ENCODE data around the gene FRMD1. TPM values are rescaled to one million over a fixed set of nuclear protein-coding genes. Genes with fewer than 3 reads are reported as not detected.

The FRMD1 gene
- total and polyA plus RNA-seq, 2 experiments from 2014 or later: 0.07 TPM; not detected in 1

GRCh38 chr6:168095171-168095691 lies 16.2 kb upstream of the FRMD1 start:
- WGBS (ENCODE audit: low lambda C conversion rate, missing lambda C conversion rate): 94% methylated on average over 14 of the region's 17 CpGs
- H2AFZ ChIP-seq: no peak overlapping the region

GRCh38 chr6:168093634-168094033 lies 14.6 kb upstream of the FRMD1 start:
- no peak for TF ChIP-seq EZH2 (IDR thresholded peaks at IDR 0.05; ENCODE audit: borderline replicate concordance)
- TF ChIP-seq EZH2phosphoT487 (IDR thresholded peaks at IDR 0.05; ENCODE audit: low read depth, severe bottlenecking, unreplicated experiment): no peak
- no peak for TF ChIP-seq CTCF (IDR thresholded peaks at IDR 0.05; ENCODE audit: poor library complexity)
- DNase-seq (ENCODE audit: low spot score): no peak
- 93% methylated on average over 11 of the region's 11 CpGs for WGBS (ENCODE audit: low lambda C conversion rate, missing lambda C conversion rate)
- Histone ChIP-seq H3K4me2 (no peak overlapping the region), H3K9me3 (ENCODE audit: low read depth) (no peaks in the 10 kb centered on the region), H3K79me2 (no peaks in the 10 kb centered on the region), H3K27me3 (no peaks in the 10 kb centered on the region), H3K4me1 (ENCODE audit: insufficient read depth) (peaks cover 8% of the 10 kb centered on the region), H3K27ac (no peak overlapping the region), H3K9me2 (replicated peaks; ENCODE audit: insufficient read depth) (no peaks in the 10 kb centered on the region), H3K36me3 (replicated peaks; ENCODE audit: insufficient read depth, low read depth) (no peaks in the 10 kb centered on the region), H3K4me3 (no peak overlapping the region), H4K20me1 (ENCODE audit: insufficient read depth, poor library complexity, severe bottlenecking) (no peaks in the 10 kb centered on the region), H2AFZ (no peak overlapping the region)

More at GRCh38 chr6:168095171-168095691, 16.2 kb upstream of the FRMD1 start:
- Histone ChIP-seq H3K9me3 (ENCODE audit: low read depth) (no peaks in the 10 kb centered on the region), H3K4me3 (no peak overlapping the region), H3K36me3 (replicated peaks; ENCODE audit: insufficient read depth, low read depth) (no peaks in the 10 kb centered on the region), H3K4me1 (ENCODE audit: insufficient read depth) (no peaks in the 10 kb centered on the region), H3K27me3 (no peaks in the 10 kb centered on the region), H4K20me1 (ENCODE audit: insufficient read depth, poor library complexity, severe bottlenecking) (no peaks in the 10 kb centered on the region), H3K27ac (no peak overlapping the region), H3K4me2 (no peak overlapping the region), H3K9me2 (replicated peaks; ENCODE audit: insufficient read depth) (no peaks in the 10 kb centered on the region), H3K79me2 (no peaks in the 10 kb centered on the region)
- DNase-seq (ENCODE audit: low spot score): no peak
- no peak for TF ChIP-seq CTCF (IDR thresholded peaks at IDR 0.05; ENCODE audit: poor library complexity)
- no peak for TF ChIP-seq EZH2phosphoT487 (IDR thresholded peaks at IDR 0.05; ENCODE audit: low read depth, severe bottlenecking, unreplicated experiment)
- TF ChIP-seq EZH2 (IDR thresholded peaks at IDR 0.05; ENCODE audit: borderline replicate concordance): no peak

DNA sequence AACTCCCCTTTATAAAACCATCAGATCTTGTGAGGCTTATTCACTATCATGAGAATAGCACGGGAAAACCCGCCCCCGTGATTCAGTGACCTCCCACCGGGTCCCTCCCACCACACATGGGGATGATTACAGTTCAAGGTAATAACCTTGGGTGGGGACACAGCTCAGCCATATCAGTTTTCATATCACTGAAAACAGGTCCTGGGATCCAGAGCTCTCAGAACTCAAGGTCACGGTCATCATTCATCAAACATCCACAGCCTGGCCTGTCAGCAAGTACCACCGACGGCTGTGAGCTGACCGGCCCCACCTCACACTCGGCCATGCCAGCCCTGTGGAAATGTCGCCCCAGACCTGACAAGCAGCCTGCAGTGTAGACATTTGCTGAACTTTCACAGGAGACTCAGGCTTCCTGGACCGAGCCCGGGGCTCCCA lies 14.1 kb upstream of the FRMD1 start:
- DNase-seq (ENCODE audit: low spot score): no peak
- Histone ChIP-seq H4K20me1 (ENCODE audit: insufficient read depth, poor library complexity, severe bottlenecking) (no peaks in the 10 kb centered on the region), H2AFZ (no peak overlapping the region), H3K4me3 (no peak overlapping the region), H3K27me3 (no peaks in the 10 kb centered on the region), H3K9me3 (ENCODE audit: low read depth) (no peaks in the 10 kb centered on the region), H3K4me1 (ENCODE audit: insufficient read depth) (peaks cover 13% of the 10 kb centered on the region), H3K79me2 (no peaks in the 10 kb centered on the region), H3K4me2 (no peak overlapping the region), H3K27ac (no peak overlapping the region), H3K36me3 (replicated peaks; ENCODE audit: insufficient read depth, low read depth) (no peaks in the 10 kb centered on the region), H3K9me2 (replicated peaks; ENCODE audit: insufficient read depth) (no peaks in the 10 kb centered on the region)
- no peak for TF ChIP-seq EZH2phosphoT487 (IDR thresholded peaks at IDR 0.05; ENCODE audit: low read depth, severe bottlenecking, unreplicated experiment)
- no peak for TF ChIP-seq EZH2 (IDR thresholded peaks at IDR 0.05; ENCODE audit: borderline replicate concordance)
- TF ChIP-seq CTCF (IDR thresholded peaks at IDR 0.05; ENCODE audit: poor library complexity): no peak
- 71% methylated on average over 12 of the region's 12 CpGs for WGBS (ENCODE audit: low lambda C conversion rate, missing lambda C conversion rate)

Data from hepatocyte (in vitro differentiated cells).